Uterus (tissue), 4 donors: ENCODE data around the gene FRMD5. TPM values are rescaled to one million over a fixed set of nuclear protein-coding genes. Genes with fewer than 3 reads are reported as not detected.

Source experiments
- DNase-seq, 2 donors: peaks; one replicate each; pipeline ENCODE4 v3.0.0-alpha.2; 2019 to 2020
- H3K27ac ChIP-seq, 2 donors: fragments of 200-600 bp; sonication (generic); 1 replicate in 1 of 2; 2 replicates in 1 of 2; pipeline ENCODE4 v1.5.1; 2016 to 2018
- H3K27me3 ChIP-seq, 2 donors: fragments of 200-600 bp; sonication (generic); one replicate each; pipeline ENCODE4 v1.5.1; 2018 to 2019; ENCODE audit warnings: control low read depth in 1 of 2
- H3K36me3 ChIP-seq, 2 donors: fragments of 200-600 bp; sonication (generic); one replicate each; pipeline ENCODE4 v1.5.1; 2019; ENCODE audit warnings: control low read depth in 1 of 2
- H3K4me1 ChIP-seq, 2 donors: fragments of 200-600 bp; sonication (generic); one replicate each; pipeline ENCODE4 v1.5.1; 2018 to 2019; ENCODE audit warnings: control low read depth in 1 of 2
- H3K4me3 ChIP-seq, 2 donors: fragments of 200-600 bp; sonication (generic); 1 replicate in 1 of 2; 2 replicates in 1 of 2; pipeline ENCODE4 v1.5.1; 2018 to 2019; ENCODE audit warnings: mild to moderate bottlenecking in 1 of 2
- H3K9me3 ChIP-seq, 2 donors: fragments of 200-600 bp; sonication (generic); one replicate each; pipeline ENCODE4 v1.5.1; 2019; ENCODE audit warnings: control low read depth in 1 of 2
- CTCF ChIP-seq, 4 experiments: fragments of 200-600 bp in 2 of 4; fragments of 450-650 bp in 2 of 4; sonication (generic) in 2 of 4; IDR thresholded peaks; one replicate each; pipeline ENCODE4 v1.5.1; 2016 to 2019; ENCODE audit warnings: antibody characterized with exemption in 4 of 4, mild to moderate bottlenecking in 2 of 4, moderate library complexity in 1 of 4
- POLR2A ChIP-seq, 2 donors: fragments of 450-650 bp; IDR thresholded peaks; one replicate each; pipeline ENCODE4 v1.6.1; 2016; ENCODE audit warnings: antibody characterized with exemption in 2 of 2, mild to moderate bottlenecking in 1 of 2, moderate library complexity in 1 of 2
- intact Hi-C: fragments of 100-400 bp; cut with DNase I; formaldehyde crosslinking; loops from one replicate; pipeline ENCODE4 v1.15.1; 2023; ENCODE audit warnings: low total_unique reads
- total RNA-seq, 4 donors: library from RNA; depleted of rRNA in 3 of 4; stranded (reverse); fragments of >200 nt in 3 of 4; gene quantifications; one replicate each; pipeline versions ENCODE4 v1.1.0 to v1.2.4, GENCODE V29; 2014 to 2023
- donor health status: DM: yes; HTN: yes; CAD: no.

Gene FRMD5
- total RNA-seq, 4 donors from 2014 or later, result 0.37 to 1.0 TPM; not detected in 2

DNA sequence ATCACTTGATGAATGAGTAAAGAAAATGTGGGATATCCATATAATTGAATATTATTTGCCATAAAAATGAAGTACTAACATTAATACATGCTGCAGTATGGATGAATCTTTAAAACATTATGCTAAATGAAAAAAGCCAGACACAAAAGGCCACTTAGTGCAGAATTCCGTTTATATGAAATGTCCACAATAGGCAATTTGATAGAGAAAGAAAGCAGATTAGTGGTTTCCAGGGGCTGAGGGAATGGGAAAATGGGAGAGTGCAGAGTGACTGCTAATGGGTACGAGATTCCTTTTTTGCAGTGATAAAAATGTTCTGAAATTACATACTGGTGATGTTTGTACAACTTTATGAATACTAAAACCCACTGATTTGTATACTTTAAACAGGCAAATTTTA lies 126.7 kb downstream of the FRMD5 start:
- intact Hi-C loops, result no loop called here
- Histone ChIP-seq H3K4me1 (no peaks in the 10 kb centered on the region), H3K27ac (no peak overlapping the region), H3K27me3 (no peaks in the 10 kb centered on the region), H3K36me3 (no peaks in the 10 kb centered on the region), H3K4me3 (no peak overlapping the region), H3K9me3 (no peaks in the 10 kb centered on the region)
- no peak for DNase-seq
- TF ChIP-seq POLR2A (IDR thresholded peaks at IDR 0.05) (no peak), CTCF (IDR thresholded peaks at IDR 0.05) (no peak)

GRCh38 chr15:44066211-44066827 lies 128.8 kb downstream of the FRMD5 start:
- no peak for DNase-seq
- intact Hi-C loops, result no loop called here
- Histone ChIP-seq H3K9me3 (no peaks in the 10 kb centered on the region), H3K4me1 (no peaks in the 10 kb centered on the region), H3K36me3 (no peaks in the 10 kb centered on the region), H3K4me3 (no peak overlapping the region), H3K27me3 (no peaks in the 10 kb centered on the region), H3K27ac (no peak overlapping the region)
- TF ChIP-seq CTCF (IDR thresholded peaks at IDR 0.05), result no peak
- TF ChIP-seq POLR2A (IDR thresholded peaks at IDR 0.05), result no peak

- H3K36me3 ChIP-seq, result no peaks in the 10 kb centered on the region
- intact Hi-C loops, result no loop called here
- H3K27ac ChIP-seq, result no peak overlapping the region
- TF ChIP-seq CTCF (IDR thresholded peaks at IDR 0.05), result no peak
- no peak for TF ChIP-seq POLR2A (IDR thresholded peaks at IDR 0.05)
- DNase-seq, result no peak
- H3K4me3 ChIP-seq, result no peak overlapping the region
- no peaks in the 10 kb centered on the region for H3K4me1 ChIP-seq
- no peaks in the 10 kb centered on the region for H3K27me3 ChIP-seq
- H3K9me3 ChIP-seq, result no peaks in the 10 kb centered on the region
Measured at GRCh38 chr15:44064706-44065105, 130.4 kb downstream of the FRMD5 start.

DNA sequence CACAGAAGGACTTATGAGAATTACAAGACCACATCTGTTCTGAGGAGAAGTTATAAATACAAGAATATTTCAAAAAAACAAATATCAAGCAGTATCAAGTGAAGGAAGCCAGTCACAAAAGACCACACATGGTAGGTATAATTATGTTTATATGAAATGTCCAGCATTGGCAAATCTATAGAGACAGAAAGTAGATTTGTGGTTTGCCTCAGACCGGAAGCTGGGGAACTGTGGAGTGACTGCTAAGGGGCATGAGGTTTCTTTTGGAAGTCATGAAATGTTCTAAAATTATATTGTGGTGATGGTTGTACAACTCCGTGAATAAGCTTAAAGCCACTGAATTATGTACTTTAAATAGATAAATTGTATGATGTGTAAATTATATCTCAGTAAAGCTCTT lies 136.9 kb downstream of the FRMD5 start:
- intact Hi-C loops, result no loop called here
- no peak for DNase-seq

GRCh38 chr15:44045661-44046060 lies 149.4 kb downstream of the FRMD5 start:
- H3K4me3 ChIP-seq, result no peak overlapping the region
- intact Hi-C loops, result no loop called here
- H3K36me3 ChIP-seq, result no peaks in the 10 kb centered on the region
- H3K9me3 ChIP-seq, result no peaks in the 10 kb centered on the region
- no peak for DNase-seq
- no peak overlapping the region for H3K27ac ChIP-seq
- H3K4me1 ChIP-seq, result no peaks in the 10 kb centered on the region
- no peak for TF ChIP-seq CTCF (IDR thresholded peaks at IDR 0.05)
- no peak for TF ChIP-seq POLR2A (IDR thresholded peaks at IDR 0.05)
- no peaks in the 10 kb centered on the region for H3K27me3 ChIP-seq

More for the DNA sequence above, 136.9 kb downstream of the FRMD5 start:
- TF ChIP-seq POLR2A (IDR thresholded peaks at IDR 0.05) (no peak), CTCF (IDR thresholded peaks at IDR 0.05) (no peak)
- H3K27ac ChIP-seq, result no peak overlapping the region
- no peaks in the 10 kb centered on the region for H3K36me3 ChIP-seq
- H3K4me1 ChIP-seq, result no peaks in the 10 kb centered on the region
- no peaks in the 10 kb centered on the region for H3K9me3 ChIP-seq
- no peaks in the 10 kb centered on the region for H3K27me3 ChIP-seq
- no peak overlapping the region for H3K4me3 ChIP-seq
